GM19463 (cell line): ENCODE measurements around the gene CCDC50.

Experiments used
- ATAC-seq: cut with Tn5 transposase; IDR thresholded peaks from one replicate; pipeline ENCODE4 v1.9.1; 2021; ENCODE audit warnings: mild to moderate bottlenecking, moderate library complexity; ENCODE audit not compliant: unreplicated experiment

The CCDC50 gene, protein sequence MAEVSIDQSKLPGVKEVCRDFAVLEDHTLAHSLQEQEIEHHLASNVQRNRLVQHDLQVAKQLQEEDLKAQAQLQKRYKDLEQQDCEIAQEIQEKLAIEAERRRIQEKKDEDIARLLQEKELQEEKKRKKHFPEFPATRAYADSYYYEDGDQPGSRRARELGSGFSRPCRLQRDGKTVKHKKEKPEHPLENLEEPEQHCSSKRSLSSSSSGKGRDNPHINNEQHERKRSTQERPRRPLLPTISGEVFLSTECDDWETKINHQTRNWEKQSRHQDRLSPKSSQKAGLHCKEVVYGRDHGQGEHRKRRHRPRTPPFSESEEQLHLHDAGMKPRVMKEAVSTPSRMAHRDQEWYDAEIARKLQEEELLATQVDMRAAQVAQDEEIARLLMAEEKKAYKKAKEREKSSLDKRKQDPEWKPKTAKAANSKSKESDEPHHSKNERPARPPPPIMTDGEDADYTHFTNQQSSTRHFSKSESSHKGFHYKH

DNA sequence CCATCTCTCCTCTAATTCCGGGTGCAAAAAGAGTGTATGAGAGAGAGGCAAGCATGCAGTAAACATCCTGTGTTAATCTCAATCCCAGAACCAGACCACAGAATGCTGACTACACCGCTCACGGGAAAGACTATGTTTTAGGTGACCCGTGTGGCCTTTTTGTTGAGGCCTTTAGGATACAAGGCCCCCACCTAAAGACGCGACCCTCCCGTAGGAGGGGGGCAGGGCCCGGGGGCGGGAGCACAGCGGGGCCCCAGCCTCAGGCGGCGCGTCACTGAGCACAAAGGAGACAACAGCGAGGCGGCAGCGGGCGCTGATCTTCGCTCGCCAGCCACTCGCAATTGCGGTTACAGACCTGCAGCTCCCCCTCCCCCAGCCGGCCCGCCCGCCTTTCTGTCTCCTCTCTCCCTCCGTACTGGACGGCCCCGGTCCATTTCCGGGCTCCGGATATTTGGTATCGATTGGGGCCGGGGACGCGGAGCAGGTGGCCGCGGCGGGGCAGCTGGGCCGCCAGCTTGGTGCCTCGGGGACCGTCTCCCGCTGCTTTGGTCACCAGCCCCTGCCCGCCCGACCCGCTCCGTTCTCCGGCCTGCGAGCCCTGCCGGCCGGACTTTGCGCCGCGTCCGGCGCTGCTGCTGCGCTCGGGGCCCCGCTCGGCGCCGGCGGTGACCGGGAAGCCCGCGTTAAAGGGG, at the start of gene CCDC50:
CCDC50 (plus strand) TSS at position 433 of the 692 bp plus-strand sequence. CDS start 281 bp downstream, outside the sequence.
- ATAC-seq, result peak; percentile 74

DNA sequence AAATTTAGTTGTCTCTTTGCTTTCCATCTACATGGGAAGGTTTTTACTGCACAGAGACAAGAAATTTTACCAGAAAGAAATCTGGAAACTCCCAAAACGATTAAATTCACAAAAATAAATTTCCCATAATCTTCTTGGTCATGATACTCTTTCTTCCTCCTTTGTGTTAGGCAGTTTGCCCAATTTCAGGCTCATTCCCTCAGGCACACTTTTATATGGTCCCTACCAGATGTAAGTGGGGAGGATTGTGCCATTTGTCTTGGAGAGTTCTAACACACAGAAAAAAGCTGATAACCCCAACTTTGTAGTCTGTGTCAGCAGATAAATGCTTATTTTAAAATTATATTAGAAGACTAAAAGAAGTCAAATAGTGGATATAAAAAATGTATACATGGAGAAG, 49.1 kb upstream of the CCDC50 start:
- no peak for ATAC-seq

DNA sequence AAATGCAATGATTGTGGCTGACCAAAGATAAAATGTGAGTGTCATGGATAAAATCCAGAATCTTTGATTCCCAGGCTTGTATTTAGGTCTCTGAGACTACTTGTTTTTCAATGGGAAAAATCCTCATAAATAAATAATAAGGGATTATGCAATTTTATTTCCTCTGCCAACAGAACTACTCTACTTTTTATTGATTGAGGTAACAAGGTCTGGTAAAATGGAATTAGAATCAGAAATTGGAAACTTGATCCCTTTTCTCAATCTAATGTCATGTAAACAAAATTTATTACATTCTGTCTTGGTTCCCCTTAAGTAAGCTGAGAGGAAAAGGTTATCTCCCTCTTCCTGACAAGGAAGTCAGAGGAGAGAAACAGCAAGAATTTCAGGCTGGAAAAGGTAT, 48.3 kb upstream of the CCDC50 start:
- no peak for ATAC-seq

DNA sequence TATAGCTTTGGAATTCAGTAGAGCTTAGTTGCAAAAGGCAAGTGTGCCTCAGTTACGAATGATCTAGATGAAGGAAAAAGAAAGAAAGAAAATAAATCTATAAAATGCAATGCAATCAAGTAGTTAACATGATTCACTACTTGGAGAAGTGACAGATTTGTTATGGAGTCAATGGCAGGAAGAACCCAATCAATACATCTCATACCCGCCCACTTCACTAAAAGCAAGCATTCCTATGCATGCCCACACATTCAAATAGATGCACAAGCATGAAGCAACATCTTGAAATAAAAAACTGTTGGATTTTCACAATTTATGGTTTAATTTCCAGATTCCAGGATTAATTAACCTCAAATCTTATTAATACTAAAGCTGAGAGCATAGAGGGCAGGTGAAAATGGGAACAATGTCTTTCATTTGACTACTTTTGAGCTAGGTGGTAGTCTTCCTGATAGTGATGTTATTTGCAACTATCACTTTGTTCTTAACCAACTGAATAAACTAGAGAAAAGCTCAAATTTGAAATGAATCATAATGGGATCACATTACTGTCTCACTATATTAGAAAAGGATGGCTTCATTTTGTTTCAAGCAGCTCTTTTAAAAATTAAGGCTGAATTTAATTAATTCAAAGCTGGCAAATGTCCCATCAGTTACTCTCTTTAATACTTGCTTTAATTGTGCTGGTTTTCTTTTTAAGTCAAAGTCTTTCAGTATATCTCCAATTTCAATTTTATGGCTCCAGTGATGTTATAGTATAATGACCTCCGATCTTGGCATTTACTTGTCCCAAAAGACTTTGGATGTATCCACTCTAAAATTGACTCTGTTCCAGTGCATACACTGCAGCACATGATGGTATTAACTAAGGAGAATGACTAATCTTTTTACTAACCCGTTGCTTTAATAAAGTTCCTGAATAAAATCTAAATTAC, 46.7 kb upstream of the CCDC50 start:
- ATAC-seq, result no peak

DNA sequence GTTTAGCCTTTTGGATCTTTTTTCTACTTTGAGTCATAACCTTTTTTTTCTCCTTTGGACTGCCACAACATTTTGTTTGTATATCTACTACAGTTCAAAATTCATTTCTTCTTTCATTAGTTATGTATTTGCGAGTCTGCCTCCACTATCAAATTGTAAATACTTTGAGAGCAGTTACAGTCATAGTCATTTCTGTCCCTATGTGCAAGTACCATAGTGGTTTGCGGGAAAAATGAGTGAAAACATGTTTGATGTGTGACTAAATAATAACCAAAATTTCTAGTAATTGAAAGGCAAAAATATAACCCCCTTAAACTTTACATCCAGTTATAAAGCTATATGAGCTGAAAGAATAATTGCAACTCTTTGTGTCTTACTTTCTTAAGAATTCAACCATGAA, 45.8 kb upstream of the CCDC50 start:
- ATAC-seq, result peak; percentile 66

DNA sequence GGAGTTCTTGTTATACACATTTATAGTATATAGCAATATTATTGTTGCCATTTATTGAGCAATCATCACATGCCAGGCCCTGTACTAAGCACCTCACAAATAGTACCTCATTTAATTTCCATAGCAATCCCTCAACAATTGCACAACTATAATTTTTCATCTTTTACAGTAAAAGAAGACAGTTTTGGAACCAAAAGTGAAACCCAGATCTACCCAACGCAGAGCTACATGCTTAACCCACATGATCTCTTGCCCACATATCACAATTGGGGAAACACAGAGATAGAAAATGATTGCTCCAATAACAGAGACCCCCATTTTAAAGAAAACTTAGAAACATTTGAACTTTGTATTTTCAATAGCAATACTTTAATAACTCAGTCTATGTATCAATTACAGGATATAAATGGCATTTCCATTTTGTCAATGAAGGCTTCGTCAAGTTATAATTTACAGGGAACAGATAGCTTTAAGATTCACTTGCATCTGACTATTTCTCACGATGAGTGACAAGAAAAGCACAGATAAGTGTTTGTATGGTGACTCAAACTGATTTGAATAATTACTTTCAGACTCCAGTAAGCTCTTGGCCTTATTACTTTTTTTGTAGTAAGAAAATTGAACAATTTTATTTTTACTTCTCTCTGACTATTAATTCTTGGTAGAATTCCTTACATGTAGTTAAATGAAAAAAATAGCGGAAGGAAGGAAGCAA, 38.7 kb upstream of the CCDC50 start:
- peak; percentile 89 for ATAC-seq

DNA sequence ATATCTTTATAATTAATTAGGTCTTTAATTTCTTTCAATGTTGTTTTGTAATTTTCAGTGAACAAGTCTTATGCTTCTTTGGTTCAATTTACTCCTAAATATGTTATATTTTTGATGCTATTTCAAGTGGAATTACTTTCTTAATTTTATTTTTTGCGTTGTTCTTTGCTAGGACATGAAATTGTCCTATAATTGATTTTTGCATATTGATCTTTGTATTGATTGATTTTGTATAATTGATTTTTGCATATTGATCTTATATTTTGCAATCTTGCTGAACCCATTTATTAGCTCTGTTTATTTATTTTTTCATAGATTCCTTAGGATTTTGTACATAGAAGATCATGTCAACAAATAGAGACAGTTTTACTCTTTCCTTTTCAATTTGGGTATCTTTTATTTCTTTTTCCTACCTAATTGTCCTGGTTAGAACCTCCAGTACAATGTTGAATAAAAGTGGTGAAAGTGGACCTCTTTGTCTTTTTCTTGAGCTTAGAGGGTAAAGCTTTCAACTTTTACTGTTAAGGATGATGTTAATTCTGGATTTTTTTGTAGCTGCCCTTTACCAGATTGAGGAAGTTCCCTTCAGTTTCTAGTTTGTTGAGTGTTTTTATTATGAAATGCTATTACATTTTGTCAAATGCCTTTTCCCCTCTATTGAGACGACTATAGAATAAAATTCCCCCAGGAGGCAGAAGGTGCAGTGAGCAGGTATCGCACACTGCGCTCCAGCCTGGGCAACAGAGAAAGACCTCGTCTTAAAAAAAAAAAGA, 36.8 kb upstream of the CCDC50 start:
- no peak for ATAC-seq

DNA sequence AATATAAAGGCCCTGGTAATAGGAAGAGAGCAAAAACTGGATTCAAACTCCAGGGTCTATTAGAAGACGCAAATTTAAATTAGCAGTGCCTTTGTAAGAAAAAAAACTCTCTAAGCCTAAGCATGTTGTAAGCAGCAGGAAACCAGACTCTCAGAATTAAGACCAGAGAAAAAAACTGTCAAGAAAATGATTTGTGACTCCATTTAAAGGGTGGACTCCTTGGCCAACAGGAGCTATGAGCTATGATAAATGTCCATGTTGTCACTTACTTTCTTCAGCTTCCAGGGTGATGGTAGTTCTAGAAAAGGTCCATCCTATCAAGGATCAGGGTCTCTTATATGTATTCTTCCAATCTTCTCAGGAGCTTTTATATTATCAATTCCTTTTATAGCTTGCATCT, 34.9 kb upstream of the CCDC50 start:
- no peak for ATAC-seq

DNA sequence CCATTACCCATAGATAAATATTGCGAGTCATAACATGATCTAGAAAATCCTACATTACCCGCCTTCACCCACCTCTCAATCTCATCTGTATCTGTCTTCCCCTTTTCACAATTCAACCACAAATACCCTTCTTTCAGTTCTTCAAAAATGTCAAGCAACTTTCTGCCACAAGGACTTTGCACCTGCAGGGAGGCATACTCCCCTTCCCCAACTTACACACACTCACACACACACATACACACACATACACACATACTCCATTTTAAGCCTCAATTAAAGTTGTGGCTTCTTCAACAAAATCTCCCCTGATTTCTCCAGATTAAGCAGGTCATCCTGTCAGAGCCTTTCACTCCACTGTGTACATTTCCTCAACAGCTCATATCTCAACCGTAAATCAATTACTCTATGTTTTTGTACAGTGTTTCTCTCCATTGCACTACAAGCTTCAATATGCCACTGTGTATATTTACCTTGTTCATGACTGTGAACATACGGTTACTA, 33.1 kb upstream of the CCDC50 start:
- peak; percentile 73 for ATAC-seq

DNA sequence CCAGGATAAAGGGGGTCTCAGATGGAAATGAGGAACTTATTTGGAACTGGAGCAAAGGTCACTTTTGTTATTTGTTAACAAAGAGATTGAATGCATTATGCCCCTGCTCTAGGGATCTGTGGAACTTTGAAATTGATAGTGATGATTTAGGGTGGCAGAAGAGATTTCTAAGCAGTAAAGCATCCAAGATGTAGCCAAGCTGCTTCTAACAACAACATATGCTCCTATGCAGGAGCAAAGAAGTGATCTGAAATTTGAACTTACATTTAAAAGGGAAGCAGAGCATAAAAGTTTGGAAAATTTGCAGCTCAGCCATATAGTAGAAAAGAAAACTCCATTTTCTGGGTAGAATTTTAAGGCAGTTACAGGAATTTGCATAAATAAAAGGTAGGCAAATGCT, 30.3 kb upstream of the CCDC50 start:
- no peak for ATAC-seq

DNA sequence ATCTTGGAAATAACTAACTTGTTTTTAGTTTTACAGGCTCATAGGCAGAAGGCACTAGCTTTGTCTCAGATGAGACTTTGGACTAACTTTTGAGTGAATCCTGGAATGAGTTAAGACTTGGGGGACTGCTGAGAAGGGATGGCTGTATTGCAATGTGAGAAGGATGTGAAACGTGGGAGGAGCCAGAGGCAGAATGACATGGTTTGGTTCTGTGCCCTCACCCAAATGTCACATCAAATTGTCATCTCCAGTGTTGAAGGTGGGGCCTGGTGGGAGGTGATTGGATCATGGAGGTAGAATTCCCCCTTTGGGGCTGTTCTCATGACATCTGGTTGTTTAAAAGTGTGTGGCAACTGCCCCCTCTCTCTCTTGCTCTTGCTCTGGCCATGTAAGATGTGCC, 28.8 kb upstream of the CCDC50 start:
- peak; percentile 31 for ATAC-seq

DNA sequence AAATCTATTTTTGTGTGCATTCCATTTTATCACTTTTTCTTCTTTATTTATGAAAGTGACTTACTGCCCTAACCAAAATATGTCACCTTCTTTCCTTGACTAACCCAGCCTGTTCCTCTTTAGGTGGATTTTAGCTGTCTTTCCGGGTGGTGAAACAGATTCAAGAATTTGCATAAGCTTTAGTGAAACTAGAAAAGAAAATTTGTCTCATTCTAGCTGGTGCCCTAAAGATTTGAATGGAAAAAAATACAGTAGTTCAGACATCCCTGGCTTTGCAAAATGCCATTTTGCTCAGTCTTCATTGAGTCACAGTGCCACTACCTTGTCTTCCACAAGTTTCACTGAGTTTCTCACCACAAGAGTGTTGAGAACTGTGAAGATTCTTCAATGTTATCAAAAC, 28.2 kb upstream of the CCDC50 start:
- ATAC-seq, result peak; percentile 56

DNA sequence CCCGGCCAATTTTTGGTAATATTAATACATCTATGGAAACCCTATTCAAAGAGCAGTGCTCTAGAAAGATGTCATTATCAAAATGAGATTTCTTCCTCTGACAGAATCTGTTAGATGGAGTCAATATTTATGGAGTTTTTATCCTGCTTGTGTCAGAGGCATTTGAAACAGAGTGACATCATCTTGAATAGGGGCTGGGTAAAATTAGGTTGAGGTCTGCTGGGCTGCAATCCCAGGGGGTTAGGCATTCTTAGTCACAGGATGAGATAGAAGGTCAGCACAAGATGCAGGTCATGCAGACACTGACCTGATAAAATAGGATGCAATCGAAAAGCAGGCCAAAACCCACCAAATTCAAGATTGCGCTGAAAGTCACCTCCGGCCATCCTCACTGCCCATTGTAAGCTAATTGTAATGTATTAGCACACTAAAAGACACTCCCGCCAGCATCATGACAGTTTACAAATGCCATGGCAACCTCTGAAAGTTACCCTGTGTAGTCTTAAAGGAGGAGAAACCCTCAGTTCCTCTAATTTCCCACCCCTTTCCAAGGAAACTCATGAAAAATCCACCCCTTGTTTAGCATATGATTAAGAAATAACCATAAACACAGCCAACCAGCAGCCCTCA, 27.3 kb upstream of the CCDC50 start:
- ATAC-seq, result no peak

DNA sequence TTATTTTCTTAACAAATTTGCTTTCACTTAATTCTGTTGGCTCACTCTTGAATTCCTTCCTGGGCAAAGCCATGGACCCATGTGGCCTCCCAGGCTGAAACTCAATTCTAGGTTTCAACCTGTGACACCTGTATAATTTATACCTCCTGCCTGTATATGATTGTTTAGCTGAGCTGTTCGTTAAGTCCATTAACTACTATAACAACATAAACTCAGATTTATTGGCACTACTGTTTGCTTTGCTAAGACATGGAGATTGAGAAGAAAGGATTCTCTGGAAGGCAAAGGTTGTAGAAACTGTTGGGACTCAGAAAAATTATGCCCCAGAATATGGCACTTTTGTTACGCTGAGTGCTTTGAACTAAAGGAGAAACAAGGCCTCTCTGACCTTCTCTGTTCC, 26.7 kb upstream of the CCDC50 start:
- no peak for ATAC-seq

DNA sequence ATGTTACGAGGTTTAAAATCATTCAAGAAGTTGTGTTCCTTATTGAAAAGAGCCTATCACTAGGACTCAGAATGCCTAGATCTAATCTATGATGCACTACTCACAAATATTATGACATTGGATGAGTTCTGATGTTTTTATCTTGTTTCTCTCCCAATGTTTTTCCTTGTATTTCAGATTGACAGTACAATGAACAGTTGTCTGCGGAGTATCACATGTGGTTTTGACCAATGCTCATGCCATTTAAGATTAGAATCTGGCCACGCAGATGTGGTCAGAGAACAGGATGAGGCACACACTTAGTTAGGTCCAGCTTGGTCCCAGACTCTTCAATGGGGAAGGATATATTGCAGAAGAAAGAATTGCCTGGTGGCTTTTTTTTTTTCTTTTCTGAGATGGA, 25.6 kb upstream of the CCDC50 start:
- ATAC-seq, result no peak

DNA sequence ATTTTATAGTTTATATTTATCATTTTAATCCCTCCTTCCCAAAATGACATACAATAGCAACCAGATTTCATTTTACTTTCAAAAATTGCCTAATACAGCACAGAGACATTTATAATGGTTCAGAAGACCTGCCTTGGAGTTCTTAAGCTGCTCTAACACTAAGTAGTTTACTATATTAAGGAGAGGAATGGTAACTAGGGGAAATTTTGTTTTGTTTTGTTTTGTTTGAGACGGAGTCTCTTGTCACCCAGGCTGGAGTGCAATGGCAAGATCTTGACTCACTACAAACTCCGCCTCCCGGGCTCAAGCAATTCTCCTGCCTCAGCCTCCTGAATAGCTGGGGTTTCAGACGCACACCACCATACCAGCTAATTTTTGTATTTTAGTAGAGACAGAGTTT, 22.8 kb upstream of the CCDC50 start:
- ATAC-seq, result no peak

DNA sequence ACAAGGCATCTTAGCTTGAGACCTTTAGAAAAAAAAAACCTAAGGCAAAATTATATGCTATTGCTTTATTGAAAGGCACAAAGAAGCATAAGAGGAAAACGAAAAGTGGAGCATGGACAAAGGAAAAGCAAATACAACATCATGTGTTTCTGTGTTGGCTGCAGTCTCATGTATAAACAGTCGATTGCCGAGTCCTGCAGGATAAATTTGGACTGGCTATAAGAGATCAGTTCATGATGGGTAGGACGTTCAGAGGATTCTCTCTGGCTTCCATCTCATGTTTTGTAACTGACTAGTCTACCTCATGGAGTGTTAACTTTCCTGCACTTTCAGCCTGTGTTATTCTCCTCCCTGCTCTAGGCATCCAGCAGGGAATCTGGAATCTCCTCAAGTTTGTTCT, 21.9 kb upstream of the CCDC50 start:
- no peak for ATAC-seq

DNA sequence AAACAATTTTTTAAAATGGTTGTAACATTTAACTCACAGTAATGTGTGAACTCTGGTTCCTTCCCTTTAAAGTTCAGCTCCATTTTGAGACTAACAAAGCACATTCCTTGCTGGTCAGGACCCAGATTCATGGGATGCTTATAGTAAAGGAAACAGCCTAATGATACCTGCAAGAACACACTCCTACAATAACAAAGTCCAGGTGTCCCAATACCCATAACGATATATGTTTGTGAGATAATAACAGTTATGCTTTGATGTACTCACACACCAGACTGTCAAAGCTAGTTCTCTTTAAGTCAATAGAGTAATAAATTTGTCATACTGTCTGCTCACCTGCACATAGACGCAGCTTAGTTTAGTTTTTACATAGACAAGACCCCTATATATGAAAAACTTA, 15.9 kb upstream of the CCDC50 start:
- no peak for ATAC-seq

DNA sequence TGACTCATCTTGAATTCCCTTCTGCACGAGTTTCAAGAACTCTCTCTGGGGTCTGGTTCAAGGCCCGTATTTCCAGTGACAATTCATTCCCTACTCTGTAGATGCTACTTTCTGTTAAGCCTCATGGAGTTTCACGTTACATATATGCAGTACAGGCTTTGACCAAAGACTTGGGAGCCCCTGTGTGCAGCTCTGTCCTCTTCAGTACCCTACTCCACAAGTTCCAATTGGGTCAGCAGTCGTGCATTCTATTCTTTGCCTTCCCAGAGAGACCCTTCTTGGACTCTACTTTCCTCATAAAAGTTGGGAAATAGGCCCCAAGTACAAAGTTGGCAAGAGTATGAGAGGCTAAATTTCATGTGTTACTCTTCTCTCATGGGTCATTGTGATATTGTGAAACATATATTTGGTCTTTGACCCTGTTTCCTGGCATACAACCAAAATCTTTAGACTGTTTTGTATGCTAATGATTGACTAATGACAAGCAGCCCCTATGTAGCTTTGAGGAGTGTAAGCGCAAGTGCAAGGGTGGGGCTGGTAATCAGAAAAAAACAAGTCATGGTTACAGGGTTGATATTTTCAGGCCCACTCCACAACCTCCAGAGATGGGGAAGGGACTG, 15.0 kb upstream of the CCDC50 start:
- no peak for ATAC-seq
